Vagina (tissue), 2 donors: ENCODE data around the gene EMSY. TPM values are rescaled to one million over a fixed set of nuclear protein-coding genes. Genes with fewer than 3 reads are reported as not detected.

Experiments
- DNase-seq, 2 donors: peaks; one replicate each; pipeline ENCODE4 v3.0.0-alpha.2; 2017; ENCODE audit errors: extremely low spot score in 2 of 2
- H3K27ac ChIP-seq: fragments of 200-600 bp; sonication (generic); one replicate; pipeline ENCODE4 v1.5.1; 2019
- H3K27me3 ChIP-seq: fragments of 200-600 bp; sonication (generic); one replicate; pipeline ENCODE4 v1.5.1; 2019
- H3K36me3 ChIP-seq, 2 donors: fragments of 200-600 bp; sonication (generic); one replicate each; pipeline ENCODE4 v1.5.1; 2017 to 2019
- H3K4me1 ChIP-seq: fragments of 200-600 bp; sonication (generic); one replicate; pipeline ENCODE4 v1.5.1; 2019
- H3K4me3 ChIP-seq, 2 donors: fragments of 200-600 bp; sonication (generic); 1 replicate in 1 of 2; 2 replicates in 1 of 2; pipeline ENCODE4 v1.5.1; 2016 to 2019
- H3K9me3 ChIP-seq: fragments of 200-600 bp; sonication (generic); one replicate; pipeline ENCODE4 v1.5.1; 2019
- CTCF ChIP-seq, 3 experiments: fragments of 450-650 bp in 2 of 3; fragments of 200-600 bp in 1 of 3; sonication (generic) in 1 of 3; IDR thresholded peaks; one replicate each; pipeline ENCODE4 v1.5.1; 2017 to 2019; ENCODE audit warnings: antibody characterized with exemption in 3 of 3, mild to moderate bottlenecking in 2 of 3, moderate library complexity in 2 of 3
- POLR2A ChIP-seq, 2 donors: fragments of 450-650 bp; IDR thresholded peaks; one replicate each; pipeline ENCODE4 v1.6.1; 2017; ENCODE audit warnings: antibody characterized with exemption in 2 of 2, mild to moderate bottlenecking in 2 of 2, moderate library complexity in 2 of 2
- POLR2AphosphoS5 ChIP-seq, 2 donors: sonication (generic); formaldehyde crosslinking; IDR thresholded peaks; one replicate each; pipeline ENCODE4 v1.9.0; 2017; ENCODE audit warnings: antibody characterized with exemption in 2 of 2, mild to moderate bottlenecking in 2 of 2, low read depth in 1 of 2; ENCODE audit not compliant: insufficient read depth in 1 of 2
- intact Hi-C: fragments of 100-400 bp; cut with DNase I; formaldehyde crosslinking; loops from one replicate; pipeline ENCODE4 v1.15.1; 2023
- total RNA-seq: library from RNA; depleted of rRNA; stranded (reverse); fragments of >200 nt; gene quantifications from one replicate; pipeline ENCODE4 v1.2.3, GENCODE V29; 2016

EMSY gene
- total RNA-seq, 1 donor from 2014 or later: 31.2 TPM

GRCh38 chr11:76513654-76514034 is 68.8 kb downstream of the EMSY start:
- intact Hi-C loops: no loop called here
- TF ChIP-seq POLR2AphosphoS5 (IDR thresholded peaks at IDR 0.05; ENCODE audit: insufficient read depth in 1 of 2, low read depth in 1 of 2) (no peak), CTCF (IDR thresholded peaks at IDR 0.05) (no peak), POLR2A (IDR thresholded peaks at IDR 0.05) (no peak)
- H3K27me3 ChIP-seq: no peaks in the 10 kb centered on the region

GRCh38 chr11:76515494-76515893 is 70.7 kb downstream of the EMSY start:
- intact Hi-C loops: no loop called here
- Histone ChIP-seq H3K27me3 (no peaks in the 10 kb centered on the region), H3K27ac (no peak overlapping the region), H3K4me3 (no peak overlapping the region), H3K9me3 (no peaks in the 10 kb centered on the region), H3K4me1 (no peaks in the 10 kb centered on the region), H3K36me3 (peaks cover 0 to 8% of the 10 kb centered on the region in 2 donors)
- DNase-seq: no peak
- no peak for TF ChIP-seq POLR2A (IDR thresholded peaks at IDR 0.05)
- no peak for TF ChIP-seq POLR2AphosphoS5 (IDR thresholded peaks at IDR 0.05; ENCODE audit: insufficient read depth in 1 of 2, low read depth in 1 of 2)
- no peak for TF ChIP-seq CTCF (IDR thresholded peaks at IDR 0.05)

More at GRCh38 chr11:76513654-76514034, 68.8 kb downstream of the EMSY start:
- H3K27ac ChIP-seq: no peak overlapping the region
- H3K36me3 ChIP-seq: peaks cover 0 to 8% of the 10 kb centered on the region in 2 donors
- no peak overlapping the region for H3K4me3 ChIP-seq
- H3K9me3 ChIP-seq: no peaks in the 10 kb centered on the region
- no peaks in the 10 kb centered on the region for H3K4me1 ChIP-seq
- no peak for DNase-seq

GRCh38 chr11:76523147-76523546 is 78.3 kb downstream of the EMSY start:
- intact Hi-C loops: no loop called here
- no peak for TF ChIP-seq POLR2A (IDR thresholded peaks at IDR 0.05)
- TF ChIP-seq CTCF (IDR thresholded peaks at IDR 0.05): no peak
- TF ChIP-seq POLR2AphosphoS5 (IDR thresholded peaks at IDR 0.05; ENCODE audit: insufficient read depth in 1 of 2, low read depth in 1 of 2): no peak
- Histone ChIP-seq H3K4me1 (peaks cover 11% of the 10 kb centered on the region), H3K27me3 (no peaks in the 10 kb centered on the region), H3K4me3 (no peak overlapping the region), H3K36me3 (peaks cover 0 to 8% of the 10 kb centered on the region in 2 donors), H3K9me3 (no peaks in the 10 kb centered on the region), H3K27ac (no peak overlapping the region)
- no peak for DNase-seq

- Histone ChIP-seq H3K36me3 (peaks cover 0 to 12% of the 10 kb centered on the region in 2 donors), H3K4me3 (no peak overlapping the region), H3K27ac (no peak overlapping the region), H3K4me1 (peaks cover 11% of the 10 kb centered on the region), H3K27me3 (no peaks in the 10 kb centered on the region), H3K9me3 (no peaks in the 10 kb centered on the region)
- no peak for DNase-seq
- intact Hi-C loops: no loop called here
- TF ChIP-seq CTCF (IDR thresholded peaks at IDR 0.05): no peak
- TF ChIP-seq POLR2A (IDR thresholded peaks at IDR 0.05): no peak
- TF ChIP-seq POLR2AphosphoS5 (IDR thresholded peaks at IDR 0.05; ENCODE audit: insufficient read depth in 1 of 2, low read depth in 1 of 2): no peak
Measured at GRCh38 chr11:76523786-76524436, 79.1 kb downstream of the EMSY start.

- no peaks in the 10 kb centered on the region for H3K9me3 ChIP-seq
- no peaks in the 10 kb centered on the region for H3K27me3 ChIP-seq
- H3K27ac ChIP-seq: no peak overlapping the region
- intact Hi-C loops: no loop called here
- no peak overlapping the region for H3K4me3 ChIP-seq
- DNase-seq: no peak
- no peak for TF ChIP-seq POLR2AphosphoS5 (IDR thresholded peaks at IDR 0.05; ENCODE audit: insufficient read depth in 1 of 2, low read depth in 1 of 2)
- TF ChIP-seq POLR2A (IDR thresholded peaks at IDR 0.05): no peak
- no peak for TF ChIP-seq CTCF (IDR thresholded peaks at IDR 0.05)
- H3K36me3 ChIP-seq: peaks cover 0 to 16% of the 10 kb centered on the region in 2 donors
- H3K4me1 ChIP-seq: peaks cover 11% of the 10 kb centered on the region
Measured at GRCh38 chr11:76524461-76524860, 79.6 kb downstream of the EMSY start.
